K562 (cell line): ENCODE data around the gene MACROD2. TPM values are rescaled to one million over a fixed set of nuclear protein-coding genes. Genes with fewer than 3 reads are reported as not detected.

Experiments used
- ATAC-seq: fragments of 200-7000 bp; cut with Tn5 transposase; 3 replicates; pipeline ENCODE4 v1.9.1; 2020; ENCODE audit warnings: moderate library complexity
- BruUV-seq: library from RNA; stranded (reverse); fragments of 400-500 nt; replicated peaks from 2 replicates; lab custom pipeline; 2021; lab: Mats Ljungman, UMichigan
- CTCF ChIA-PET: fragments of 300-600 bp; formaldehyde crosslinking; extraction: SDS; loops from one replicate; lab custom pipeline; 2021; ENCODE audit warnings: low intra/inter-chr PET ratio; lab: Yijun Ruan, JAX
- POLR2A ChIA-PET: fragments of 300-600, 350-650 bp; sonication (Branson Sonifier 250); formaldehyde crosslinking; extraction: SDS; loops from one replicate; lab custom pipeline; 2021; ENCODE audit warnings: antibody characterized with exemption, inconsistent platforms; lab: Yijun Ruan, JAX
- DNase-seq, 4 experiments: peaks; one replicate each; pipeline versions ENCODE4 v3.0.0 to v3.0.0-alpha.2; 2011 to 2018; ENCODE audit warnings: low spot score in 3 of 4, mixed read lengths in 3 of 4; ENCODE audit errors: extremely low read depth in 1 of 4
- FAIRE-seq: peaks from 2 replicates; lab custom pipeline; 2011; peaks lifted over from hg19 to GRCh38; lab: Jason Lieb, UNC
- H2AFZ ChIP-seq: 2 replicates; pipeline ENCODE4 v1.6.0; 2011; ENCODE audit warnings: low read depth, low read length, control low read depth, inconsistent platforms
- H3K27ac ChIP-seq: fragments of 200-600 bp; 3 replicates; pipeline ENCODE4 v1.8.0; 2011; ENCODE audit warnings: low read depth, mild to moderate bottlenecking, control low read depth, inconsistent platforms, low read length, moderate library complexity, mixed read lengths; ENCODE audit errors: extremely low read depth
- H3K27me3 ChIP-seq, 2 experiments: fragments of 300-600 bp in 1 of 2; 2 replicates in 1 of 2; 3 replicates in 1 of 2; pipeline versions ENCODE4 v1.6.0 to v1.8.0; 2011; ENCODE audit warnings: inconsistent platforms in 2 of 2, low read length in 2 of 2, mild to moderate bottlenecking in 1 of 2, mixed read lengths in 1 of 2, moderate library complexity in 1 of 2; ENCODE audit not compliant: control insufficient read depth in 2 of 2, insufficient read depth in 2 of 2
- H3K36me3 ChIP-seq: fragments of 300-600 bp; 3 replicates; pipeline ENCODE4 v1.8.0; 2011; ENCODE audit warnings: mild to moderate bottlenecking, low read length, inconsistent platforms; ENCODE audit not compliant: control insufficient read depth, insufficient read depth
- H3K4me1 ChIP-seq, 2 experiments: fragments of 200-600 bp in 1 of 2; replicated peaks in 1 of 2; 2 replicates in 1 of 2; 3 replicates in 1 of 2; pipeline versions ENCODE4 v1.5.1 to v1.8.0; 2011; ENCODE audit warnings: inconsistent platforms in 2 of 2, low read length in 2 of 2, mild to moderate bottlenecking in 1 of 2, mixed read lengths in 1 of 2, moderate library complexity in 1 of 2; ENCODE audit not compliant: control insufficient read depth in 2 of 2, insufficient read depth in 2 of 2
- H3K4me2 ChIP-seq: 2 replicates; pipeline ENCODE4 v1.6.1; 2011; ENCODE audit warnings: low read length, control low read depth, inconsistent platforms, mixed read lengths; ENCODE audit not compliant: insufficient read depth
- H3K4me3 ChIP-seq: fragments of 200-600 bp; sonication (generic), shearing (Covaris generic); 2 replicates; pipeline ENCODE4 v1.5.1; 2016; ENCODE audit warnings: control low read depth, inconsistent platforms
- H3K79me2 ChIP-seq: fragments of 200-600 bp; 3 replicates; pipeline ENCODE4 v1.8.0; 2011; ENCODE audit warnings: low read length, inconsistent platforms; ENCODE audit not compliant: control insufficient read depth, insufficient read depth
- H3K9ac ChIP-seq, 2 experiments: 2 replicates each; pipeline versions ENCODE4 v1.6.0 to v1.6.1; 2011; ENCODE audit warnings: low read depth in 2 of 2, low read length in 2 of 2, control low read depth in 1 of 2, inconsistent platforms in 1 of 2, mild to moderate bottlenecking in 1 of 2, mixed read lengths in 1 of 2; ENCODE audit not compliant: insufficient read depth in 1 of 2
- H3K9me1 ChIP-seq: one replicate; pipeline ENCODE4 v1.6.0; 2011; ENCODE audit warnings: inconsistent platforms, mild to moderate bottlenecking, low read length, moderate library complexity; ENCODE audit not compliant: control insufficient read depth, insufficient read depth
- H3K9me3 ChIP-seq: replicated peaks from 2 replicates; pipeline ENCODE4 v1.5.1; 2011; ENCODE audit warnings: low read depth, low read length, inconsistent platforms; ENCODE audit not compliant: control insufficient read depth, insufficient read depth
- H4K20me1 ChIP-seq: replicated peaks from 2 replicates; pipeline ENCODE4 v1.6.1; 2011; ENCODE audit warnings: low read length, inconsistent platforms, mixed read lengths; ENCODE audit not compliant: control insufficient read depth, insufficient read depth
- FOXA1 ChIP-seq: fragments of 450-650 bp; IDR thresholded peaks from 2 replicates; pipeline ENCODE4 v1.6.1; 2016; ENCODE audit warnings: mild to moderate bottlenecking, borderline replicate concordance
- HDAC2 ChIP-seq: fragments of 450-650 bp; IDR thresholded peaks from 2 replicates; pipeline ENCODE4 v1.6.1; 2016; ENCODE audit warnings: mild to moderate bottlenecking
- MGA ChIP-seq: fragments of 450-650 bp; IDR thresholded peaks from 2 replicates; pipeline ENCODE4 v1.6.1; 2016; ENCODE audit warnings: mild to moderate bottlenecking, moderate library complexity
- SETDB1 ChIP-seq: IDR thresholded peaks from one replicate; pipeline ENCODE4 v1.6.1; 2012; ENCODE audit warnings: low read length, control low read depth, inconsistent platforms
- SMARCE1 ChIP-seq: fragments of 450-650 bp; IDR thresholded peaks from 2 replicates; pipeline ENCODE4 v1.7.1; 2016; ENCODE audit warnings: mild to moderate bottlenecking
- SRSF3 ChIP-seq: fragments of 200-400 bp; formaldehyde crosslinking; IDR thresholded peaks from 2 replicates; pipeline ENCODE4 v1.6.1; 2016; ENCODE audit warnings: mild to moderate bottlenecking, low read length, moderate library complexity; ENCODE audit not compliant: insufficient read depth
- ZNF184 ChIP-seq: sonication (generic); formaldehyde crosslinking; IDR thresholded peaks from 2 replicates; pipeline ENCODE4 v1.5.0; 2020; ENCODE audit warnings: missing genetic modification reagents
- ZNF282 ChIP-seq: sonication (generic); formaldehyde crosslinking; IDR thresholded peaks from 2 replicates; pipeline ENCODE4 v1.8.1; 2023; ENCODE audit warnings: missing genetic modification reagents
- ZNF347 ChIP-seq: fragments of 450-650 bp; formaldehyde crosslinking; IDR thresholded peaks from 2 replicates; pipeline ENCODE4 v1.4.0; 2020; ENCODE audit warnings: low read depth, mild to moderate bottlenecking, moderate library complexity
- WGBS: fragments of 100-300 bp; shearing (Covaris generic); methylation state at CpG from one replicate; pipeline ENCODE4 v1.1.6; 2016; ENCODE audit warnings: low coverage, mixed read lengths; ENCODE audit not compliant: insufficient coverage; ENCODE audit errors: missing lambda C conversion rate; 5-methylcytosine and 5-hydroxymethylcytosine counted together
- in situ Hi-C: fragments of 300-500 bp; cut with MboI; formaldehyde crosslinking; loops from 4 replicates; pipeline ENCODE4 v1.15.0; 2018; ENCODE audit warnings: inconsistent platforms, mixed read lengths
- intact Hi-C: fragments of 100-400 bp; cut with micrococcal nuclease; formaldehyde crosslinking; loops from 2 replicates; pipeline ENCODE4 v1.14.2; 2022
- polyA plus RNA-seq, 8 experiments: library from polyadenylated mRNA; depleted of rRNA in 4 of 8; stranded (reverse) in 5 of 8; unstranded in 3 of 8; fragments of >200 nt; fragmentation: Nextera tagmentation in 2 of 8; fragmentation: Illumina TruSeq in 1 of 8; extraction: Ambion mirVana in 2 of 8; extraction: Trizol in 1 of 8; gene quantifications; 2 replicates each; pipeline versions ENCODE4 v1.2.1 to v1.2.3, GENCODE V29; 2011 to 2014; ENCODE audit warnings: inconsistent platforms in 1 of 8, missing spikeins in 1 of 8
- total RNA-seq, 7 experiments: library from RNA; depleted of rRNA in 6 of 7; stranded (reverse); fragments of >200 nt in 6 of 7; fragmentation: Illumina TruSeq in 2 of 7; extraction: Trizol in 2 of 7; gene quantifications; 2 replicates each; pipeline versions ENCODE4 v1.2.1 to v1.2.3, GENCODE V29; 2011 to 2021; ENCODE audit warnings: low replicate concordance in 1 of 7
- TF ChIP-seq, protein P1 (sequence below): IDR thresholded peaks from 2 replicates; pipeline ENCODE4 v1.6.1; 2014; ENCODE audit warnings: antibody characterized with exemption

Gene MACROD2
- total and polyA plus RNA-seq, 9 of the 15 experiments (the other 6 are each of a cell fraction or from before 2014, with no cell fraction given), result not detected

DNA sequence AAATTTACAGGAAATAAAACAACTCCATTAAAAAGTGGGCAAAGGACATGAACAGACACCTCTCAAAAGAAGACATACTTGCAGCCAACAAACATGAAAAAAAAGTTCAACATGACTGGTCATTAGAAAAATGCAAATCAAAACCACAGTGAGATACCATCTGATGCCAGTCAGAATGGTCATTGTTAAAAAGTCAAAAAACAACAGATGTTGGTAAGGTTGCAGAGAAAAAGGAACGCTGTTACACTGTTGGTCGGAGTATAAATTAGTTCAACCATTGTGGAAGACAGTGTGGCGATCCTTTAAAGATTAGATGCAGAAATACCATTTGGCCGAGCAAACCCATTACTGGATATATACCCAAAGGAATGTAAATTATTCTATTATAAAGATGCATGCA, 1200.1 kb downstream of the MACROD2 start:
- in situ Hi-C loops (no loop called here), intact Hi-C loops (no loop called here)
- DNase-seq (no peak), FAIRE-seq (no peak), ATAC-seq (no peak)
- no TSS peak for BruUV-seq
- no peaks in the 10 kb centered on the region for H3K9me3 ChIP-seq
- no peak overlapping the region for H2AFZ ChIP-seq
- H3K79me2 ChIP-seq, result no peaks in the 10 kb centered on the region
- no peaks in the 10 kb centered on the region for H3K27me3 ChIP-seq
- H3K4me3 ChIP-seq, result no peak overlapping the region
- no peaks in the 10 kb centered on the region for H3K9me1 ChIP-seq
- ChIA-PET CTCF (no interaction called here), POLR2A (no interaction called here)
- no peak overlapping the region for H3K27ac ChIP-seq
- WGBS, result 0% methylated on average over 4 of the region's 4 CpGs
- no peaks in the 10 kb centered on the region for H3K36me3 ChIP-seq
- no peaks in the 10 kb centered on the region for H4K20me1 ChIP-seq
- no peak overlapping the region for H3K9ac ChIP-seq
- no peak overlapping the region for H3K4me2 ChIP-seq
- no peaks in the 10 kb centered on the region for H3K4me1 ChIP-seq
- no peak for TF ChIP-seq FOXA1
- TF ChIP-seq, protein P1, sequence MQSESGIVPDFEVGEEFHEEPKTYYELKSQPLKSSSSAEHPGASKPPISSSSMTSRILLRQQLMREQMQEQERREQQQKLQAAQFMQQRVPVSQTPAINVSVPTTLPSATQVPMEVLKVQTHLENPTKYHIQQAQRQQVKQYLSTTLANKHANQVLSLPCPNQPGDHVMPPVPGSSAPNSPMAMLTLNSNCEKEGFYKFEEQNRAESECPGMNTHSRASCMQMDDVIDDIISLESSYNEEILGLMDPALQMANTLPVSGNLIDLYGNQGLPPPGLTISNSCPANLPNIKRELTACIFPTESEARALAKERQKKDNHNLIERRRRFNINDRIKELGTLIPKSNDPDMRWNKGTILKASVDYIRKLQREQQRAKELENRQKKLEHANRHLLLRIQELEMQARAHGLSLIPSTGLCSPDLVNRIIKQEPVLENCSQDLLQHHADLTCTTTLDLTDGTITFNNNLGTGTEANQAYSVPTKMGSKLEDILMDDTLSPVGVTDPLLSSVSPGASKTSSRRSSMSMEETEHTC, result no peak
- no peak for TF ChIP-seq SMARCE1
- TF ChIP-seq ZNF282, result no peak
- TF ChIP-seq HDAC2, result no peak
- TF ChIP-seq ZNF347 (CRISPR knock-in tag), result no peak
- TF ChIP-seq SETDB1, result no peak
- TF ChIP-seq MGA, result no peak
- no peak for TF ChIP-seq SRSF3
- no peak for TF ChIP-seq ZNF184 (CRISPR knock-in tag)
